GM18867 (cell line): ENCODE data around the gene OR6J1.
"Not testable (repeated sequence)": the region's sequence is repeated elsewhere in the genome, so short reads cannot be mapped to it uniquely, and the experiment has no call there.

Experiments used
- ATAC-seq: cut with Tn5 transposase; IDR thresholded peaks from one replicate; pipeline ENCODE4 v1.9.1; 2021; ENCODE audit warnings: mild to moderate bottlenecking, moderate library complexity; ENCODE audit not compliant: unreplicated experiment

OR6J1 gene

GRCh38 chr14:22644305-22644635 is at the start of gene OR6J1:
Gene OR6J1, minus strand, starts transcription at chr14:22644352. Its CDS starts 9,541 bp downstream, at chr14:22634811.
- no peak for ATAC-seq

GRCh38 chr14:22692194-22692593 is 48.0 kb upstream of the OR6J1 start:
- ATAC-seq: no peak

- ATAC-seq: no peak
These were observed 47.0 kb upstream of the OR6J1 start for GRCh38 chr14:22691171-22691570.

- no peak for ATAC-seq
These were observed 45.0 kb upstream of the OR6J1 start for GRCh38 chr14:22689199-22689598.

GRCh38 chr14:22687969-22688368 is 43.8 kb upstream of the OR6J1 start:
- not testable (repeated sequence) for ATAC-seq

GRCh38 chr14:22686176-22686611 is 42.0 kb upstream of the OR6J1 start:
- not testable (repeated sequence) for ATAC-seq

GRCh38 chr14:22685467-22685866 is 41.3 kb upstream of the OR6J1 start:
- ATAC-seq: no peak

GRCh38 chr14:22683428-22683827 is 39.3 kb upstream of the OR6J1 start:
- ATAC-seq: not testable (repeated sequence)

GRCh38 chr14:22678221-22678620 is 34.1 kb upstream of the OR6J1 start:
- no peak for ATAC-seq

- not testable (repeated sequence) for ATAC-seq
These were observed 33.4 kb upstream of the OR6J1 start for GRCh38 chr14:22677551-22677950.

GRCh38 chr14:22671622-22672021 is 27.5 kb upstream of the OR6J1 start:
- no peak for ATAC-seq

- no peak for ATAC-seq
These were observed 24.7 kb upstream of the OR6J1 start for GRCh38 chr14:22668863-22669262.

- ATAC-seq: no peak
These were observed 24.3 kb upstream of the OR6J1 start for GRCh38 chr14:22668417-22668816.

- ATAC-seq: no peak
These were observed 23.7 kb upstream of the OR6J1 start for GRCh38 chr14:22667881-22668280.

GRCh38 chr14:22666203-22666893 is 22.2 kb upstream of the OR6J1 start:
- ATAC-seq: no peak

GRCh38 chr14:22664261-22664660 is 20.1 kb upstream of the OR6J1 start:
- no peak for ATAC-seq

- ATAC-seq: no peak
These were observed 16.5 kb upstream of the OR6J1 start for GRCh38 chr14:22660654-22661053.

GRCh38 chr14:22658946-22659345 is 14.8 kb upstream of the OR6J1 start:
- no peak for ATAC-seq

GRCh38 chr14:22657861-22658260 is 13.7 kb upstream of the OR6J1 start:
- no peak for ATAC-seq

- ATAC-seq: no peak
These were observed 13.0 kb upstream of the OR6J1 start for GRCh38 chr14:22656945-22657731.

GRCh38 chr14:22656226-22656625 is 12.1 kb upstream of the OR6J1 start:
- no peak for ATAC-seq

- ATAC-seq: no peak
These were observed 9.0 kb upstream of the OR6J1 start for GRCh38 chr14:22653012-22653621.
